Stimulated activated CD8-positive, alpha-beta memory T cell treated with anti-CD3 and anti-CD28 coated beads, Interleukin-4, amount 100 ng/mL, for 1 hour (primary cell): Measurements from ENCODE around the gene SV2C.
"Not testable (repeated sequence)": the region's sequence is repeated elsewhere in the genome, so short reads cannot be mapped to it uniquely, and the experiment has no call there.

Experiments used
- DNase-seq, 2 donors: peaks; one replicate each; pipeline ENCODE4 v3.0.0-alpha.2; 2020; ENCODE audit warnings: low read depth in 2 of 2, low spot score in 1 of 2

The SV2C gene

DNA sequence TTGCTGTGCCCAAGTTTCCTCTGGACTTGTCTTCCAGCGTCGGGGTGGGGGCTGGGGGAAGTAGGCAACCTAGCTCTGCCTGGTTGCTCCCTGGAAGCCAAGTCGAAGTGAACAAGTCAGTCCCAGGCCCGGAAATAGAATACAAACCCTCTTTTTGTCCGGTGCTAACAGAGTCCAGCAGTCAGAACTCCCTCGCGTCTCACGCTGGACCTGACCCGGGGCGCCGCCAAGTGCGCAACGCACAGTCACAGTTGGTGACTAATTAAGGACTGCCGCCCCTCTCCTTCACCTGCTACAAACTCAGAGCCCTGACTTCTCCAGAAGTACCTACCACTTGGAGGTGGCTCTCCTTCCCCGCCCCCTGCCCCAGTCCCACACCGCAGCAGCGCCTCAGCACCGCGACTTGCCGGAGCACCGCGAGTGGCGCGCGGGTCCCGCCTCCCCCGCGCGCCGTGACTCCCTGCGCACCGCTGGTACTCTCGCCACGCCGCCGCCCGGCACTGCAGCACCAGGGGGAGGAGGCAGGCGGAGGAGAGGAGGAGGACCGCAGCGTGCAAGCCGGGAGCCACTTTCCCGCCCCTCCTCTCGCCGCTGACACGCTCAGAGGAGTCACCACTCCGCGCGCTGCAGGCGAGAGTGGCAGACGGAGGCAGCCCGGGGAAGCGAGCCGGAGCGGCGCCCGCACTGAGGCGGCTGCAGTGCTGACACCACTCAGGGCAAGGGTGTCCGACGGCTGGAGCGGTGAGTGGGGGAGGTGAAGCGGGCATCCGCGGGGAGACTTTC lies at the start of gene SV2C:
Gene SV2C (plus strand): TSS at position 612 of the 783 bp plus-strand sequence. CDS start 48,368 bp downstream, outside the sequence.
- no peak for DNase-seq

DNA sequence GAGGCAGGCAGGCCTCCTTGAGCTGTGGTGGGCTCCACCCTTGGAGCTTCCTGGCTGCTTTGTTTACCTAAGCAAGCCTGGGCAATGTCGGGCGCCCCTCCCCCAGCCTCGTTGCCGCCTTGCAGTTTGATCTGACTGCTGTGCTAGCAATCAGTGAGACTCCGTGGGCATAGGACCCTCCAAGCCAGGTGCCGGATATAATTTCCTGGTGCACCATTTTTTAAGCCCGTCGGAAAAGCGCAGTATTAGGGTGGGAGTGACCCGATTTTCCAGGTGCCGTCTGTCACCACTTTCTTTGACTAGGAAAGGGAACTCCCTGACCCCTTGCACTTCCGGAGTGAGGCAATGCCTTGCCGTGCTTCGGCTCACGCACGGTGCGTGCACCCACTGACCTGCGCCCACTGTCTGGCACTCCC lies 45.4 kb upstream of the SV2C start:
- not testable (repeated sequence) for DNase-seq

GRCh38 chr5:76038212-76038611 lies 45.0 kb upstream of the SV2C start:
- DNase-seq, result no peak

DNA sequence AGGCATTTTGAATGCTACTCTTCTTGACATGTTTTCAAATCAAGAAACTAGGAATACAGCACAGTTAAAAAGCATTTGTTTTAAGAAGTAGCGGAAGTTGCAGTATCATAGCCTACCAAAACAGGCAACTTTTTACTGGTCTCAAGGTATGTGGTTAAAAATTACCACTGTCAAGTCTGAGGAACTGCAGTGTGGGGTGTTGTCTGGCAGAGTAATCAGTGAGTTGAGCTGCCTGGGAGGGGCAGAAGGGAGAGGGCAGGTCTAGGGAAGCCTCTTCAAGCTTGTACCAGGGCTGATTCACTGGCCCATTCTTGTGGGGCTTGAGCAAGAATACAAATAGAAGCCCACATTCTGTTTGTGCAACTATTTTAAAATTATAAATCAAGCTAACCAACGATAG lies 42.4 kb upstream of the SV2C start:
- DNase-seq, result no peak

DNA sequence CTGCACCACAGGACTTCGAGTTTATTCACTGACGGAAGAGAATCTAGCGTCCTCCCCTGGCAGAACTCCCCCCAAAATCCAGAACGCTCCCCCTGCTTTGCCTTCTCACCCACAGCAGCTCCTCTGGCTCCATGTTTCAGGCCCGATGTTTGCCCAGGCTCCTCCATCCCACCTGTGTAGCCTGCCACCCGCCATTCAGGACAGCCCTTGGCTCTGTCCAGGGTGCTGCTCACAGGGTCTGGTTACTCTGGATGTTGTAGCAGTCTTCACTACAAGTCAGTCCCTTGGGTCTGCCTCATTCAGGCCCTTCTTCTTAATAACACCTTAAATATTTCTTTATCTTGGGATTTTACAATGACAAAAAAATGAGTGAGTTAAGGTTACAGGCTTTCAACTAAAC lies 41.3 kb upstream of the SV2C start:
- DNase-seq, result no peak

DNA sequence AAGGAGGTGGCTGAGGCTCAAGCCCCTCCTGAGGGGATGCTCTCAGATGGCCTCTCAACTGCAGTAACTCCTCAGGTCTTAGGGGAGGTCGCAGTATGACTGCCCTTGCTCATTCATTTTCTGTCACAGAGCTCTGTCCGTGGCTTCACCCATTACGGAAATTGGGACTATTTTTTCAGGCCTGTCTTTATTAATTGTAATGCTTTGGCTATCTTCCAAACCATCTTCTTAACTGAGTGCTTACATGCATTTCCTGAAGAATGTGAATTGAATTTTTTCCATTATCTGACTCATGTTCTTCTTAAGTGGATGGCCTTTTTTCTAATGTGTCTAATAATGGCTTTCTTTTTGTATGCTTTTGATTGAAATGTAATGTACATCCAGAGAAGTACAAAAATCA lies 36.4 kb upstream of the SV2C start:
- DNase-seq, result no peak

- DNase-seq, result no peak
These were observed 33.0 kb upstream of the SV2C start for GRCh38 chr5:76050134-76050533.

GRCh38 chr5:76062502-76063041 lies 20.6 kb upstream of the SV2C start:
- DNase-seq, result no peak

DNA sequence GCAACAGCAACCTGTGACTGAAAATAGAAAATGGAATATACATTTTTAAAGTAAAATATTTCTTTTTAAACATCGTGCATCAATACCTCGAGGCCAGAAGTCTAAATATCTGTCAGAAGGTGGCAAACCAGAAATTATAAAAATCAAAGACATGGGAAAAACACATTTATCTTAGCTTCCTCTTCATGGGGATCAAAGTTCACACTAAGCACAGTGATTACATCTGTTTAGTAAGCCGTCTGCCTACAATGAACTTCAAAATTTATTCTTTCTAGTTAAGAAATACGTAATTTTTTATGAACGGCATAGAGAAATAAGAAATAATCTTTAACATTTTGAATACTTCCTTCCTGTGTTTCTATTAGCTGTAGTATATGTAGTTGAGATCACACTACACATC lies 17.9 kb upstream of the SV2C start:
- DNase-seq, result no peak

DNA sequence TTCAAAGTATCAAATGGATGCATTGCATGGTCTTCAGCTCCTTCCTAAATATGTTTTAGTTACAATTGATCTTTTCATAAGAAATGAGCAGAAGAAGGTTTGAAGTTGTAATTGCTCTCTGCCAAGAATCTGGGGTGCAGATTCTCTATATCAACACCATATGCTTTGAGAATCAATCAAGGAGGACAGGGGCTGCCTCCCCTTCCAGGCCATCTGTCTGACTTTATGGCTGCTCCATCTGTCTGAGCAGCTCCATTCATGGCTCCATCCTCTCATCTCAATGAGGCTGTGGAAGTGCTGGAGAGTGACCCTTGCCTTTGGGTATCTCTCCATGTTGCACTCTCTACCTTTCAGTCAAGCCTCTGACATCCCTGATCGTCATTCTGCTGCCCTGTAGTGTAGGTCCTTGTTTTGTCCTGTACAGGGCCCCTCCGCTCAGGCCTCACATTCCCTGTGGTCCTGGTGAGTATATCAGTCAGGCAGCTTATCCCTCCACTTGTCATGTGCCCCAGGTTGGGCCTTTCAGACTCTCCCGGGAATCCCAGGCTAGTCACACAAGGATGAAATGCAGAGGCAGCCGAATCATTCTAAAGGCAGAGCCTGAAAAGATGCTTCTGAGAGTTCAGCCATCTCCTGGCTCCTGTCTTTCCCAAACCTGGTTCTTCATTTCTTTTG lies 14.0 kb upstream of the SV2C start:
- no peak for DNase-seq

GRCh38 chr5:76074487-76075065 lies 8.6 kb upstream of the SV2C start:
- DNase-seq, result no peak

- DNase-seq, result no peak
These were observed 1.1 kb upstream of the SV2C start for GRCh38 chr5:76081811-76082771.

DNA sequence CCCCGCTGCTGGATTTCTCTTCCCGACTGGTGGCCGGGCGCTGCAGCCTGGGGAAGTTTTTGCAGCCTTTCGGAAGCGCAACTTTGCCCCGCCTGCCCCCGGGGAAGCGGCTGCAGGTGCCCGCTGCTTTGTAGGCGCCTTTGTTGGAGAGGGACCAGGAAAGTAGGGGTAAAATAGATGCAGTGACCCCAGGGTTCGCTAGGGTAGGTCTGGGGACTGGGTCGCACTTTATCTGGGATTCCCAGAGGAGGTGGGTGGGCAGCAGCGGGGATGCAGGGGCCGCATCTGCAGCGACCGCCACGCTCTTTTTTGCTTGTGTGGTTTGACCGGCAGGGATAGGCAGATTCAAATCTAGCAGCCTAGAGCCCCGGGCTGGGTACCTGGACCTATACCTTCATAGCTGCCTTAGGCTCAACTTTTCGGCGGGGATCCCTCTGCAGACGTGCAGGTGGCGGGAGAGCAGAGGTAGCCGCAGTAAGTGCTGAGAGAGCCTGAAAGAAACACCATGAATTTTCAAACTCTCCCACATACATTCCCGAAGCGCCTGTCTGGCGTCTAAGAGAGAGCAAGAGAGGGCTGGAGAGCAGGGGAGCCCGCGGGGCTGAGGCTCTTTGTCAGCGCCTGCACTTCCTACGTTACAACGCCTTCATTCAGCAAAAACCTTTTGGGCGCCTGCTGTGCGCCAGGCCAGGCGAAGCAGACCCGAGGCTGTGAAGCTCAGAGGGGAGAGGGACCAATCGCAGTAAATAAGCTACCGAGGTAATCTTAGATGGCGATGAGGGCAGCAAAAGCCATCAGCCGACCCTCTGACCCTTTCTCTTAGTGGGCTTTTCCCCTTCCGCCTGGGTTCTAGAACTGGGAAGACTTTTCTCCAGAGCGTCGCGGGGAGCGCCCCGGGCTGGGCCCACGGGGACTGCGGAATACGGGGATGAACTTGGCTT lies 642 bp downstream of the SV2C start:
- DNase-seq, result no peak

- no peak for DNase-seq
These were observed 1.5 kb downstream of the SV2C start for GRCh38 chr5:76084496-76085242.

DNA sequence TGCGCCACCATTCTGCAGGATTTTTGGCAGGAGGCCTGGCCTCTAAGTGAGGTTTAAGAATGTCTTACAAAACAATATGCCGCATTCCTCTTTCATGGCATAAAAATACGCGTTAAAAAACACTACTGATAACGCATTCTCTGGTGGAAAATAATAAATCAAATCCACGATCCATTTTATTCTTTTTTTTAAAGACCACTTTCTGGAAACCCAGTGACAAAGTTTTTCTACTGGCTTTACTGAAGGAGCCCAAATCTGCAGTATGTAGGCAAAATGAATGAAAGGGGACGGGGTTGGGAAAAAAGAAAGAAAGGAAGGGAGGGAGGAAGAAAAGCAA lies 2.0 kb downstream of the SV2C start:
- DNase-seq, result no peak

GRCh38 chr5:76086095-76086494 lies 2.9 kb downstream of the SV2C start:
- DNase-seq, result no peak

DNA sequence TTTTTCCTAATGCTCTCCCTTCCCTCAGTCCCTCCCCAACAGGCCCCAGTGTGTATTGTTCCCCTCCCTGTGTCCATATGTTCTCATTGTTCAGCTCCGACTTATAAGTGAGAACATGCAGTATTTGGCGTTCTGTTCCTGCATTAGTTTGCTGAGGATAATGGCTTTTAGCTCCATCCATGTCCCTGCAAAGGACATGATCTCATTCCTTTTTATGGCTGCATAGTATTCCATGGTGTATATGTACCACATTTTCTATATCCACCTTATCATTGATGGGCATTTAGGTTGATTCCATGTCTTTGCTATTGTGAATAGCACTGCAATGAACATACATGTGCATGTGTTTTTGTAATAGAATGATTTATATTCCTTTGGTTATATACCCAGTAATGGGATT lies 6.0 kb downstream of the SV2C start:
- DNase-seq, result not testable (repeated sequence)

- DNase-seq, result no peak
These were observed 8.2 kb downstream of the SV2C start for GRCh38 chr5:76091351-76091750.

GRCh38 chr5:76099286-76099702 lies 16.1 kb downstream of the SV2C start:
- DNase-seq, result no peak
